A673 (cell line): ENCODE results near the gene RBMX.

Source experiments
- CTCF ChIP-seq: fragments of 300-800, 200-600 bp; sonication (generic); conservative IDR thresholded peaks from 2 replicates; pipeline ENCODE4 v1.5.1; 2017; ENCODE audit warnings: low read depth, mild to moderate bottlenecking, antibody characterized with exemption, low read length, moderate library complexity, mixed read lengths
- EZH2 ChIP-seq: fragments of 200-600 bp; sonication (generic); IDR thresholded peaks from 2 replicates; pipeline ENCODE4 v1.6.1; 2017; ENCODE audit warnings: borderline replicate concordance, low read depth, mild to moderate bottlenecking, mixed read lengths, antibody characterized with exemption, low read length; ENCODE audit not compliant: poor library complexity, severe bottlenecking

- no peak for TF ChIP-seq CTCF
- no peak for TF ChIP-seq EZH2
Measured at GRCh38 chrX:136862546-136862945, 18.0 kb downstream of the RBMX start.
